Astrocyte of the spinal cord (primary cell): ENCODE measurements around the gene CHSY1.

ENCODE experiments used
- DNase-seq: peaks from one replicate; pipeline ENCODE4 v3.0.0; 2011; ENCODE audit warnings: low read depth, low spot score
- H3K4me3 ChIP-seq: 2 replicates; pipeline ENCODE4 v1.5.1; 2011; ENCODE audit warnings: low read depth, mild to moderate bottlenecking, low read length, moderate library complexity
- in situ Hi-C: cut with HindIII; loops from 2 replicates; pipeline ENCODE4 v1.10.0; 2017; ENCODE audit warnings: low sequenced_read_pairs
- TF ChIP-seq, protein P1 (sequence below): IDR thresholded peaks from 2 replicates; pipeline ENCODE4 v1.5.1; 2012; ENCODE audit warnings: low read depth, mild to moderate bottlenecking, low read length, inconsistent platforms

The CHSY1 gene

DNA sequence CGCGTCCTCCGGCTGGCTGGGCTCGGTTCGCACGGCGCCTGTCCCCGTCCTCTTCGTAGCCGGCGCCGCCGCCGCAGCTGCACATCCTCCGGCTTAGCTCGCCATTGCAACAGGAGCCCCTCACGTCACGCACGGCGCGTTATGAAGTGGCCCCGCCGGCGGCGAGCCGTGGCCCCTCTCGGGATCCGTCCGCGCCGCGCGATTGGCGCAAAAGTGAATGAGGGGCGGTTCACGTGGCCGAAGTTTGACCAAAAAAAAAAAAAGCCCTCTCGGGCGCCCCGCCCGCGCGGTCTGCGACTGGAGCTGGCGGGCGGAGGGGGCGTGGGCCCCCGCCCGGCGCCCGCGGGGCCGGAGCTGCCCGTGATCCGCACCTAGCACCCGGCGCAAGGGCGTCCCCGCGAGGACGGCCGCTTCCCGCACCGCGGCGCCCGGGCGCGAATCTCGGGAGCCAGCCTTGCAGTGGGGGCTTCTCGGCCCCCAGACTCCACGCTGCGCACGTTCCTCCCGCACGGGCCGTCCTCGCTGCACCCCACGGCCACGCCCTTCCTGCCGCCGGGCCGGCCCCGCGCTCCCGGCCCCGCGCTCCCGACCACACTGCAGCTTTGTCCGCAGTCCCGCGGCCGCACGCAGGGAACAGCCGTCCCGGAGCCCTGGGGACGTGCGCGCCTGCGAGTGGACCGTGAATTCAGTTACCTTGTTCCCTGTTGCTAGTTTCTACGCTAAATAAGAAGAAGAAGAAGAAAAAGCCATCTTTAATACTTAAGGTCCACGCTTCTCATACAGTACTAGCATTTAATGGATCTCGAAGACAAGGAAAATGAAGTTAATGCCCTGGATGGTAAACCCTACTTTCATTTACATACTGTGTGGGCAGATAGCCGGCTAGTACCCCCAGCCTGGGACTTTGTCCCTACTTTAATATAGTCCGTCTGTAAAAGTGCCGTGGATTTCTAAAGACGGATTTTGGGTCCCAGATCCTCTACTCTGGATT, at the start of gene CHSY1:
Gene CHSY1 (minus strand): TSS at position 219 of the 991 bp plus-strand sequence. CDS start 592 bp downstream, outside the sequence.
- in situ Hi-C loops: loop anchor here (10.0 kb wide), 1 partner anchor 127 kb away; no protein-coding TSS in a partner anchor
- TF ChIP-seq, protein P1, sequence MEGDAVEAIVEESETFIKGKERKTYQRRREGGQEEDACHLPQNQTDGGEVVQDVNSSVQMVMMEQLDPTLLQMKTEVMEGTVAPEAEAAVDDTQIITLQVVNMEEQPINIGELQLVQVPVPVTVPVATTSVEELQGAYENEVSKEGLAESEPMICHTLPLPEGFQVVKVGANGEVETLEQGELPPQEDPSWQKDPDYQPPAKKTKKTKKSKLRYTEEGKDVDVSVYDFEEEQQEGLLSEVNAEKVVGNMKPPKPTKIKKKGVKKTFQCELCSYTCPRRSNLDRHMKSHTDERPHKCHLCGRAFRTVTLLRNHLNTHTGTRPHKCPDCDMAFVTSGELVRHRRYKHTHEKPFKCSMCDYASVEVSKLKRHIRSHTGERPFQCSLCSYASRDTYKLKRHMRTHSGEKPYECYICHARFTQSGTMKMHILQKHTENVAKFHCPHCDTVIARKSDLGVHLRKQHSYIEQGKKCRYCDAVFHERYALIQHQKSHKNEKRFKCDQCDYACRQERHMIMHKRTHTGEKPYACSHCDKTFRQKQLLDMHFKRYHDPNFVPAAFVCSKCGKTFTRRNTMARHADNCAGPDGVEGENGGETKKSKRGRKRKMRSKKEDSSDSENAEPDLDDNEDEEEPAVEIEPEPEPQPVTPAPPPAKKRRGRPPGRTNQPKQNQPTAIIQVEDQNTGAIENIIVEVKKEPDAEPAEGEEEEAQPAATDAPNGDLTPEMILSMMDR: no peak
- H3K4me3 ChIP-seq: peak within 1 kb of the TSS; percentile 71
- peak; percentile 97 for DNase-seq

- TF ChIP-seq, protein P1: no peak
- no peak overlapping the region for H3K4me3 ChIP-seq
- DNase-seq: peak; percentile 9
- in situ Hi-C loops: no loop called here
These were observed 44.9 kb upstream of the CHSY1 start for GRCh38 chr15:101296418-101297405.

DNA sequence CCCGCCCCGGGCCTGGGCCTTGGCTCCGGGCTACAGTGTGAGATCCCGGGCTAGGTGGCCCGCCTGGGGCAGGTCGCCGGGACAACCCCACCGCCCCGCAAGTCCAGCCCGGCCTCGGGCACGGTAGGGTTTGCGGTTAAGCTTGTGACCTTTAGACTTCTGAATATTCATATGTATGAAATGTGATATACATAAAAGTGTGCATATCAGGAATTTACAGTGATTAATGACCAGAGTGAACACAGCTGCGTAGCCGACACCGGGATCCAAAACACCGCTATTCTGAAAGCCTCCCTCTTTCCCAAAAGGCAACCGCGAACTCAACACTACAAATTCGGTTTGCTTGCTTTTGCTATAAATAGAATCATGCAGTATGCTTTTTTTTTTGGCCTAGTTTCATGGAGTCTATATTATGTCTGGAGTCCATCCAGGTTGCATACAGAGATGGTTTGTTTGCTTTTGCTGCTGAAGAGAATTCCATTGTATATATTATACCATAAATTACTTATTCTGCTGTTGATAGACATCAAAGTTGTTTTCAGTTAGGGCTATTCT, 43.8 kb upstream of the CHSY1 start:
- H3K4me3 ChIP-seq: peak overlapping the region; percentile 95
- DNase-seq: peak; percentile 44
- in situ Hi-C loops: no loop called here
- TF ChIP-seq, protein P1: no peak

DNA sequence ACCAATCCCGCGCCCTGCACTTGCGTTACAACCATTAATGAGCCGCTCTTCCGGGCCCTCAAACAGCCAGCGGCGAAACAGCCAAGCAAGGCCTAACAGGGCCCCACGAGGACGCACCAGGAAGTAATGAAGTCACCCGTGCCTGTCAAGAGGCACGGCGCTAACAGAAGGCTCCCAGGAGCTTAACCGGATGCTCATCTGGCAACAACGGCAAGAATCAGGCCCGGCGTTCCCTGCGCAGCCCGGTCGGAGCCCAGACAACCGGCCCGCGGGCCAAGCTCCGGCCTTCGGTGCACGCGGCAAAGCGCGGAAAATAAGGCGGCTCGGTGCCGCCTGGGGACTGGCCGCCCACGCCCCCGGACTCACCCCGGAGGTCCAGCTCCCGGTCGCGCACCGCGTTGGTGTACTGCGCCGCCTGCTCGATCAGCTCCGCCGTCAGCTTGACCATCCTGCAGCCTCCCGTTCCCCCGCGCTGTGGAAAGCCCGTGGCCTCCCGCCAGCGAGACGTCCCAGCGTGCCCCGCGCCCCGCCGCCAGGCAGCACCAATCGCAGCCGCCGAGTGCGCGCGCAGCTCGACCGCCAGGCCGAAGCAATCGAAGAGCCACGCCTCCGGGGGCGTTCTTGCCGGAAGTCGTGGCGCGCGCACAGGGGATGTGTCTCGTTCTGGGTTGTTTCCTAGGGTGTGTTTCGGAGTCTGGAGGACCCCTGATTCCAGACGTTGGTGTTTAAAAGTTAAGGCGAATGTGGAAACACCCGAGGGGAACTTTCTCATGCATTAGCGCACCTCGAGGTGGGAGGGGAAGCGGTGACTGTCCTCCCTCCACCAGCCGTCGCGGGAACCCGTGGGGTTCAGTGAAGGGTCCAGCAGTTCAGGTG, 43.1 kb upstream of the CHSY1 start, which contains the start of gene SNRPA1:
Gene SNRPA1 (minus strand): TSS at position 518 of the 876 bp plus-strand sequence. CDS start 70 bp downstream, at position 448.
- in situ Hi-C loops: no loop called here
- DNase-seq: peak; percentile 97
- peak within 1 kb of the TSS; percentile 95 for H3K4me3 ChIP-seq
- TF ChIP-seq, protein P1: no peak

DNA sequence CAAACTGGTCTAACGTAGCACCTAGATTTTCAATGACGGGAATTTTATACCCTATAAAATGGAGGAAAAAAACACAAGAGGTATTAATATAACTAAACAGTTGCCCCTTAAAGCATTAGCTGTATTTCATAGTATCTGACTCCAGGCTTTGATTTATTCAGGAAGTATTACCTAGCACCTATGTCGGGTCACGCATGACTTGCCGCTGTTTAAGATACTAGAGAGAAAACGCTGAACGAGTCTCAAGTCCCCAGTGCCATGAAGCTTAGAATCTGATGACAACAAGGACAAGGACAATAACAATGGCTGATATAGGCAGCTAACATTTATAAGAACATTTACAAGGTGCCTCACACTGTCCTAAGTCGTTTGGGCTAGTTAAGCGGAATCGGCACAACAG, 41.3 kb upstream of the CHSY1 start:
- TF ChIP-seq, protein P1: no peak
- DNase-seq: no peak
- H3K4me3 ChIP-seq: peak overlapping the region; percentile 95
- in situ Hi-C loops: no loop called here
